OCI-LY1 (cell line): ENCODE measurements around the gene NUP188.
A peak's percentile ranks its signal among the peaks of the same experiment; 100 is the strongest.
"Not testable (repeated sequence)": the region's sequence is repeated elsewhere in the genome, so short reads cannot be mapped to it uniquely, and the experiment has no call there.

Experiments
- H2AFZ ChIP-seq: fragments of 200-600 bp; sonication (generic), shearing (Covaris generic); 2 replicates; pipeline ENCODE4 v1.6.0; 2014; ENCODE audit warnings: antibody characterized with exemption, mild to moderate bottlenecking, low read length
- H3F3A ChIP-seq: fragments of 200-600 bp; sonication (generic), shearing (Covaris generic); 2 replicates; pipeline ENCODE4 v1.6.0; 2014; ENCODE audit warnings: mild to moderate bottlenecking, antibody characterized with exemption, low read length, moderate library complexity; ENCODE audit not compliant: insufficient read depth
- H3K27ac ChIP-seq: fragments of 200-600 bp; sonication (generic); 2 replicates; pipeline ENCODE4 v1.5.1; 2014; ENCODE audit warnings: low read length, mixed run types, mild to moderate bottlenecking, low read depth; ENCODE audit not compliant: poor library complexity, severe bottlenecking
- H3K27me3 ChIP-seq: fragments of 200-600 bp; sonication (generic); 2 replicates; pipeline ENCODE4 v1.6.0; 2014; ENCODE audit warnings: antibody characterized with exemption, mild to moderate bottlenecking, low read length, moderate library complexity; ENCODE audit not compliant: insufficient read depth
- H3K36me3 ChIP-seq: fragments of 200-600 bp; sonication (generic); 2 replicates; pipeline ENCODE4 v1.6.1; 2014; ENCODE audit warnings: mild to moderate bottlenecking, antibody characterized with exemption, low read length, moderate library complexity, mixed read lengths; ENCODE audit not compliant: insufficient read depth
- H3K4me1 ChIP-seq: fragments of 200-600 bp; sonication (generic); 2 replicates; pipeline ENCODE4 v1.5.1; 2014; ENCODE audit warnings: mild to moderate bottlenecking, low read length, moderate library complexity; ENCODE audit not compliant: insufficient read depth, severe bottlenecking
- H3K4me2 ChIP-seq: fragments of 200-600 bp; sonication (generic), shearing (Covaris generic); 2 replicates; pipeline ENCODE4 v1.6.1; 2014; ENCODE audit warnings: low read length
- H3K4me3 ChIP-seq: fragments of 200-600 bp; sonication (generic); 2 replicates; pipeline ENCODE4 v1.5.1; 2014; ENCODE audit warnings: low read length, low read depth, mild to moderate bottlenecking, mixed read lengths; ENCODE audit not compliant: poor library complexity, severe bottlenecking
- H3K79me2 ChIP-seq: fragments of 200-600 bp; shearing (Covaris generic); 2 replicates; pipeline ENCODE4 v1.6.1; 2016; ENCODE audit warnings: mixed run types, low read length, mixed read lengths; ENCODE audit not compliant: insufficient read depth
- H3K9ac ChIP-seq: fragments of 200-600 bp; sonication (generic), shearing (Covaris generic); 2 replicates; pipeline ENCODE4 v1.6.1; 2014; ENCODE audit warnings: mild to moderate bottlenecking, low read length, mixed read lengths
- H3K9me2 ChIP-seq: fragments of 200-600 bp; sonication (generic), shearing (Covaris generic); 2 replicates; pipeline ENCODE4 v1.6.1; 2014; ENCODE audit warnings: low read depth, mild to moderate bottlenecking, low read length, mixed read lengths
- H3K9me3 ChIP-seq: fragments of 200-600 bp; shearing (Covaris generic); 2 replicates; pipeline ENCODE4 v1.6.1; 2014; ENCODE audit warnings: low read length, mixed read lengths
- H4K20me1 ChIP-seq: fragments of 200-600 bp; sonication (generic), shearing (Covaris generic); 2 replicates; pipeline ENCODE4 v1.6.0; 2016; ENCODE audit warnings: mild to moderate bottlenecking, low read length; ENCODE audit not compliant: insufficient read depth
- EZH2 ChIP-seq: fragments of 200-600 bp; sonication (generic), shearing (Covaris generic); IDR thresholded peaks from 2 replicates; pipeline ENCODE4 v1.8.0; 2017; ENCODE audit warnings: borderline replicate concordance, mixed run types, mild to moderate bottlenecking, antibody characterized with exemption, low read length, moderate library complexity, mixed read lengths
- TF ChIP-seq, protein P1 (sequence below): fragments of 200-600 bp; sonication (generic), shearing (Covaris generic); IDR thresholded peaks from 2 replicates; pipeline ENCODE4 v1.5.1; 2017; ENCODE audit warnings: mild to moderate bottlenecking, antibody characterized with exemption, low read length, moderate library complexity, mixed read lengths

The NUP188 gene

DNA sequence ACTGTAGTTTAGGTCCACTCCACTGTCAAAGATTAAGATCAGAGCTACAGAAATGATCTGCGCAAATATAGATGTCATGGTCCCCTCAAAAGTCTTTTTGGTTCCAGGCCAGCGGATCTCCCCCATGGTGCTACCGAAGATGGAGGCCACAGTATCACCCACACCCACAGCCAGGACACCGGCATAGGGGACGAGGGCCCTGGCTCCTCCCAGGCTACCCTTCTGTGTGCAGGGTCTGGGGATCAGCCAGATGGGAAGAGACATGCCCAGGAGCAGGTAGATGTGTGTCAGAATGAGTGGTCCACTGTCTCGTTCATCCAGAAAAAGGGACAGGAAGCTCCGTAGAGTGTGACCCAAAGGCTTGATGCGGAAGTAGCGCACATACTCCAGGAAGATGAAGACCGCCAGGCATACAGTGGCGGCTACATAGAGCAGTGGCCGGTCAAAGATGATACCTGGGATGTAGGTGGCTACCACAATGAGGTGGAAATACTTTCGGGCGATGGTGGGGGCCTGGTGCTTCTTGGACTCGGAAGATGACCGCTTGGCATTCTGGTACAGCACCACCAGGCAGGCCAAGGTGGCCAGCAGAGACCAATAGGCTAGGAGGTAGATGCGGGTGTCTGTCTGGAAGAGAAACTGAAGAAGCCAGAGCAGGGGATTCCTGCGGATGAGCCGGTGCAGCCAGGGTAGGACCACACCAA lies 1.5 kb upstream of the NUP188 start:
- Histone ChIP-seq H3K79me2 (peaks cover 6% of the 10 kb centered on the region; the same call in 1 of the 2 replicates), H3K27me3 (no peaks in the 10 kb centered on the region), H3K9me2 (no peaks in the 10 kb centered on the region), H4K20me1 (no peaks in the 10 kb centered on the region), H3K36me3 (peaks cover 16% of the 10 kb centered on the region), H3F3A (no peaks in the 10 kb centered on the region), H3K9ac (no peak overlapping the region), H2AFZ (no peak overlapping the region), H3K27ac (no peak overlapping the region), H3K9me3 (no peaks in the 10 kb centered on the region), H3K4me1 (peaks cover 13% of the 10 kb centered on the region), H3K4me2 (peak overlapping the region; percentile 73; the same call in 1 of the 2 replicates), H3K4me3 (peak overlapping the region; percentile 84)
- TF ChIP-seq, protein P1, sequence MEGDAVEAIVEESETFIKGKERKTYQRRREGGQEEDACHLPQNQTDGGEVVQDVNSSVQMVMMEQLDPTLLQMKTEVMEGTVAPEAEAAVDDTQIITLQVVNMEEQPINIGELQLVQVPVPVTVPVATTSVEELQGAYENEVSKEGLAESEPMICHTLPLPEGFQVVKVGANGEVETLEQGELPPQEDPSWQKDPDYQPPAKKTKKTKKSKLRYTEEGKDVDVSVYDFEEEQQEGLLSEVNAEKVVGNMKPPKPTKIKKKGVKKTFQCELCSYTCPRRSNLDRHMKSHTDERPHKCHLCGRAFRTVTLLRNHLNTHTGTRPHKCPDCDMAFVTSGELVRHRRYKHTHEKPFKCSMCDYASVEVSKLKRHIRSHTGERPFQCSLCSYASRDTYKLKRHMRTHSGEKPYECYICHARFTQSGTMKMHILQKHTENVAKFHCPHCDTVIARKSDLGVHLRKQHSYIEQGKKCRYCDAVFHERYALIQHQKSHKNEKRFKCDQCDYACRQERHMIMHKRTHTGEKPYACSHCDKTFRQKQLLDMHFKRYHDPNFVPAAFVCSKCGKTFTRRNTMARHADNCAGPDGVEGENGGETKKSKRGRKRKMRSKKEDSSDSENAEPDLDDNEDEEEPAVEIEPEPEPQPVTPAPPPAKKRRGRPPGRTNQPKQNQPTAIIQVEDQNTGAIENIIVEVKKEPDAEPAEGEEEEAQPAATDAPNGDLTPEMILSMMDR: no peak
- no peak for TF ChIP-seq EZH2

DNA sequence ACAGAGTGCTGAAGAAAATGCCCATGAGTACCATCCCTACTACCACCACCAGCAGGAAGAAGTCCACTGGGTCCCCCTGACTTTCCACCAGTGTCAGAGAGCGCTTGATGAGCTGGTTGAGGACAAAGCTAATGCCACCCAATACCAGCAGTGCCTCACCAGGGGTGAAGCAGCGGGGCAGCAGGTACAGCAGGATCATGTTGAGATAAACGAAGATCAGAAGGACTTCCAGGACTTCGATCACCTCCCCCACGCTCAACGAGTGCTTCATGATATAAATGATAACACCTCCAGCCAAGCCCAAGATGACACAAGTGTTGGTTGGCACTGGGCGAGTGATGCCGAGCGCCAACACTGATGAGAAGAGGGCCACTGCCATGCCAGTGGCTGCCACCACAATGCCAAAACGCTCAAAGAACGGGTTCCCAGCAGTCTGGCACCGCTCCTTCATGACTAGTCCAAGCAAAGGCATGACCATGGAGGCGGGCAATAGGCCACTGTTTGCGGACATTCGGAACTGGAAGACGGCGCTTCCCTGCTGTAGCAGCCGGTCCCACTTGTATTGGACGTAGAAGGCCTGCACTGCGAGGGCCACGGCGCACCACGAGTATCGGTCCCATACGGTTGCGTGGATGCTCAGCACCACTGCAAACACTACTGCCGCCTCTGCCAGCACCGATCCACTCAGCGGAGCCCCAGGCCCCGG lies 775 bp upstream of the NUP188 start:
- no peaks in the 10 kb centered on the region for H3F3A ChIP-seq
- H3K9ac ChIP-seq: peak overlapping the region; percentile 87
- H3K79me2 ChIP-seq: peaks cover 6% of the 10 kb centered on the region; the same call in 1 of the 2 replicates
- no peak overlapping the region for H3K27ac ChIP-seq
- TF ChIP-seq, protein P1: no peak
- no peak for TF ChIP-seq EZH2
- H3K4me2 ChIP-seq: peak overlapping the region; percentile 73
- peaks cover 24% of the 10 kb centered on the region for H3K36me3 ChIP-seq
- no peaks in the 10 kb centered on the region for H3K9me3 ChIP-seq
- no peaks in the 10 kb centered on the region for H4K20me1 ChIP-seq
- H3K4me1 ChIP-seq: peaks cover 13% of the 10 kb centered on the region
- no peak overlapping the region for H2AFZ ChIP-seq
- no peaks in the 10 kb centered on the region for H3K9me2 ChIP-seq
- H3K4me3 ChIP-seq: peak overlapping the region; percentile 84
- H3K27me3 ChIP-seq: no peaks in the 10 kb centered on the region

DNA sequence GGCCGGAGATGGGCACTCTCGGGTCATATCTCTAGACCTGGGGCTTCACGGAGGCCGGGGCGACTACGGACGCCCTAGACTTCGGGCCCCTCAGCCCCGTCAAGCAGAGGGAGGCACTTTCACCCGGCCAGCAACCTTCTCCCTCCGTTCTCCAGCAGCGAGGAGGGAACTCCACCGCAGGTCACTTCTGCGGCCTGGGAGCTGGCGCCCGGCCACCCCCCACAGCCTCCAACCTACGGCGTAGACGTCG lies 297 bp upstream of the NUP188 start:
- no peak overlapping the region for H2AFZ ChIP-seq
- H3K9me2 ChIP-seq: no peaks in the 10 kb centered on the region
- peak overlapping the region; percentile 84 for H3K4me3 ChIP-seq
- H3F3A ChIP-seq: no peaks in the 10 kb centered on the region
- TF ChIP-seq, protein P1: no peak
- TF ChIP-seq EZH2: no peak
- H3K9me3 ChIP-seq: no peaks in the 10 kb centered on the region
- H4K20me1 ChIP-seq: no peaks in the 10 kb centered on the region
- H3K4me1 ChIP-seq: peaks cover 13% of the 10 kb centered on the region
- no peaks in the 10 kb centered on the region for H3K27me3 ChIP-seq
- H3K36me3 ChIP-seq: peaks cover 27% of the 10 kb centered on the region
- peaks cover 6% of the 10 kb centered on the region; the same call in 1 of the 2 replicates for H3K79me2 ChIP-seq
- H3K4me2 ChIP-seq: peak overlapping the region; percentile 73
- no peak overlapping the region for H3K27ac ChIP-seq
- H3K9ac ChIP-seq: peak overlapping the region; percentile 87

DNA sequence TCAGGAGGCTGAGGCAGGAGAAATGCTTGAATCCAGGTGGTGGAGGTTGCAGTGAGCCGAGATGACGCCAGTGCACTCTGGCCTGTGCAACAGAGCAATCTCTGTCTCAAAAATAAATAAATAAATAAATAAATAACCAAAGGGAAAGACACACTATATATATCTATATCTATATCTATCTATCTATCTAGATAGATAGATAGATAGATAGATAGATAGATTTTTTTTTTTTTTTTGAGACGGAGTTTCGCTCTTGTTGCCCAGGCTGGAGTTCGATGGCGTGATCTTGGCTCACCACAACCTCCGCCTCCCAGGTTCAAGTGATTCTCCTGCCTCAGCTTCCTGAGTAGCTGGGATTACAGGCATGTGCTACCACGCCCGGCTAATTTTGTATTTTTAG lies 13.9 kb downstream of the NUP188 start:
- H3K36me3 ChIP-seq: peaks cover 85% of the 10 kb centered on the region
- H3K27me3 ChIP-seq, H3K79me2 ChIP-seq, H3K4me3 ChIP-seq, H3K9ac ChIP-seq, H2AFZ ChIP-seq, H3K4me2 ChIP-seq, H4K20me1 ChIP-seq, H3K4me1 ChIP-seq, H3K27ac ChIP-seq, H3F3A ChIP-seq, H3K9me3 ChIP-seq, H3K9me2 ChIP-seq: not testable (repeated sequence)
